ENCODE results near the gene IL22RA2.
"Not testable (repeated sequence)": the region's sequence is repeated elsewhere in the genome, so short reads cannot be mapped to it uniquely, and the experiment has no call there.

Gene IL22RA2

GRCh38 chr6:137173501-137173900, at the start of gene IL22RA2:
Gene IL22RA2, minus strand, starts transcription at chr6:137173644. Its CDS starts 11,895 bp downstream, at chr6:137161749.
- DNase-seq (ENCODE audit: low read depth), result no peak

GRCh38 chr6:137222381-137222780, 48.9 kb upstream of the IL22RA2 start:
- DNase-seq (ENCODE audit: low read depth), result no peak

GRCh38 chr6:137219664-137220252, 46.3 kb upstream of the IL22RA2 start:
- DNase-seq (ENCODE audit: low read depth), result no peak

GRCh38 chr6:137218917-137219663, 45.6 kb upstream of the IL22RA2 start, which contains the start of gene IFNGR1:
Gene IFNGR1, minus strand, starts transcription at chr6:137219385. Its CDS starts 58 bp downstream, at chr6:137219327.
- peak; percentile 88 for DNase-seq (ENCODE audit: low read depth)

- peak; percentile 43 for DNase-seq (ENCODE audit: low read depth)
These were observed 45.1 kb upstream of the IL22RA2 start for GRCh38 chr6:137218473-137218916.

GRCh38 chr6:137217801-137218472, 44.5 kb upstream of the IL22RA2 start:
- DNase-seq (ENCODE audit: low read depth), result peak; percentile 51

- DNase-seq (ENCODE audit: low read depth), result no peak
These were observed 43.6 kb upstream of the IL22RA2 start for GRCh38 chr6:137216875-137217553.

- peak; percentile 42 for DNase-seq (ENCODE audit: low read depth)
These were observed 42.7 kb upstream of the IL22RA2 start for GRCh38 chr6:137216106-137216505.

- DNase-seq (ENCODE audit: low read depth), result not testable (repeated sequence)
These were observed 42.2 kb upstream of the IL22RA2 start for GRCh38 chr6:137215630-137216029.

- DNase-seq (ENCODE audit: low read depth), result peak; percentile 27
These were observed 41.5 kb upstream of the IL22RA2 start for GRCh38 chr6:137214931-137215330.

GRCh38 chr6:137213813-137214212, 40.4 kb upstream of the IL22RA2 start:
- DNase-seq (ENCODE audit: low read depth), result no peak

- no peak for DNase-seq (ENCODE audit: low read depth)
These were observed 39.9 kb upstream of the IL22RA2 start for GRCh38 chr6:137213331-137213740.

- no peak for DNase-seq (ENCODE audit: low read depth)
These were observed 38.5 kb upstream of the IL22RA2 start for GRCh38 chr6:137211910-137212309.

GRCh38 chr6:137210903-137211302, 37.5 kb upstream of the IL22RA2 start:
- peak; percentile 75 for DNase-seq (ENCODE audit: low read depth)

- DNase-seq (ENCODE audit: low read depth), result no peak
These were observed 34.8 kb upstream of the IL22RA2 start for GRCh38 chr6:137208279-137208678.

GRCh38 chr6:137207457-137207856, 34.0 kb upstream of the IL22RA2 start:
- not testable (repeated sequence) for DNase-seq (ENCODE audit: low read depth)

GRCh38 chr6:137206577-137206976, 33.1 kb upstream of the IL22RA2 start:
- DNase-seq (ENCODE audit: low read depth), result no peak

GRCh38 chr6:137203256-137203655, 29.8 kb upstream of the IL22RA2 start:
- no peak for DNase-seq (ENCODE audit: low read depth)

- peak; percentile 17 for DNase-seq (ENCODE audit: low read depth)
These were observed 28.6 kb upstream of the IL22RA2 start for GRCh38 chr6:137202078-137202477.

- no peak for DNase-seq (ENCODE audit: low read depth)
These were observed 27.6 kb upstream of the IL22RA2 start for GRCh38 chr6:137201006-137201405.

GRCh38 chr6:137200288-137200687, 26.8 kb upstream of the IL22RA2 start:
- no peak for DNase-seq (ENCODE audit: low read depth)

Data from amniotic epithelial cell (primary cell).